NCI-H82 treated with DMSO at 0.1 percent for 48 hours (cell line): Measurements from ENCODE around the gene EXOC4.
"Not testable (repeated sequence)": the region's sequence is repeated elsewhere in the genome, so short reads cannot be mapped to it uniquely, and the experiment has no call there.

Experiments used
- DNase-seq: peaks from one replicate; lab custom pipeline; 2025; ENCODE audit not compliant: unreplicated experiment; lab: John Stamatoyannopoulos, UW

The EXOC4 gene

DNA sequence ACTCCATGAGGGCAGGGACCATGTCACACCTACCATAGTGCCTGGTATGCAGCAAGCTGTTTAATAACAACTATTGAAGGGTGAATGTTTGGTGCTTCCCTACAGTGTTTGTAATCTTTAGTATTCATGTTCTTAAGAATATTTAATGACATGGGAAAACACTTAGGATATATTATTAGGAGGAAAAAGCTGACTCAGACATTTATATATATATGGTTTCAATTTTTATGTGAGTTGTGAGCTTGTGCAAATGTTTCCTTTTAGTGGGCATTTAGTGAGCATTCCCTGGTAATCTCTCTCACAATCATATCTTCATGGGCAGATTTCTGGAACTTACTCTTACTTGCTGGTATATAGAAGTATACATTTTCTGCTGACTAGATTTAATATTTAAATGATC is 359.1 kb downstream of the EXOC4 start:
- DNase-seq: no peak

DNA sequence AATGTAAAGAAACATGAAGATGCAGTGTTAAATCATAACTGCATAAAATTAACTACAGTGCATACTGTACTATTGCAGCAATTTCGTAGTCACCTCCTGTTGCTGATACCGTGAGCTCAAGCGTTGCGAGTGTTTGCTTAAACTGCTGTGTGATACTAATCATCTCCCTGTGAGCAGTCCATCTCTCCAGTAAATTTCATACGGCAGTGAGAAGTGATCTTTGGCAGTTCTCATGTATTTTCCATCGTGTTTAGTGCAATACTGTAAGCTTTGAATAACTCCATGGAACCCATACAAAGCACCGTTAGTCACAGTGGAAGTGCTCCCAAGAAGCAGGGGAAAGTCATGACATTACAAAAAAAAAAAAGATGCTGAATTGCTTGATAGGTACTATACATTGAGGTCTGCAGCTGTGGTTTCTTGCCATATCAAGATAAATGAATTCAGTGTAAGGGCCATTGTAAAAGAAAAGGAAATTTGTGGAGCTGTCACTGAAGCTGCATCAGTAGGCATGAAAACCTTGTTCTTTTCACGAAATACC is 360.4 kb downstream of the EXOC4 start:
- DNase-seq: no peak

DNA sequence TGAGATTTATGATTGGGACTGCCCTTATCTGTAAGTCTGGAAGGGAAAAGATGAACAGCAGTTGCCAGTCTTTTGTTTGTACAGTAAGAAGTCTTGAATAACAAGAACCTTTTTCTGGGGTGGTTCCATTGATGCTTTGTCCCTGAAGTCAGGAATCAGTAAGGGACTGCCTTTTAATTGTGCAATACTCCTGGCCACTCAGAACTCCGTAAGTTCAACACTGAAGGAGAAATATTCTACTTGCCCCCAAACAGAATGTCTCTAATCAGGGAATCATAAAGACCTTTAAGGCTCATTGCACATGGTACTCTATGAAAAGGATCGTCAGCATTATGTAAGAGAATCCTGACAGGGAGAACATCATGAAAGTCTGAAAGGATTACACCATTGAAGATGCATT is 361.4 kb downstream of the EXOC4 start:
- DNase-seq: no peak

DNA sequence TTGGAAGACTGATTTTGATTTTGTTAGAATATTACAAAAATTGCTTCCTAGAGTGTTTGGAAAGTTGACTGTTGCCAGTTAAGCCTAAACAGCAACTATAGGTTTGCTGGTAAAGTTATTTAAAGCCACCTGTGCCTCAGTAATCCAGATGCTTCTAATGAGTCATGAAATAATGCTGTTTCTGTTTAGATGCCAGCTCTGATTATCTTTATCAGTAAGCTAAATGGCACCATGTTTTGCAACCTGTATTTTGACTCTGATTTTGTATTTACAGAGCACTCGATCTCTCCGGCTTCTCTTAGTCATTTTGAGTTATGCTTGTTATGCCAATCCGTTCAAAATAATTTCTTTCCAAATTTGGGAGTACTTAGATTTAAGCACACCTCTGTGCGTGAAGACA is 366.1 kb downstream of the EXOC4 start:
- no peak for DNase-seq

DNA sequence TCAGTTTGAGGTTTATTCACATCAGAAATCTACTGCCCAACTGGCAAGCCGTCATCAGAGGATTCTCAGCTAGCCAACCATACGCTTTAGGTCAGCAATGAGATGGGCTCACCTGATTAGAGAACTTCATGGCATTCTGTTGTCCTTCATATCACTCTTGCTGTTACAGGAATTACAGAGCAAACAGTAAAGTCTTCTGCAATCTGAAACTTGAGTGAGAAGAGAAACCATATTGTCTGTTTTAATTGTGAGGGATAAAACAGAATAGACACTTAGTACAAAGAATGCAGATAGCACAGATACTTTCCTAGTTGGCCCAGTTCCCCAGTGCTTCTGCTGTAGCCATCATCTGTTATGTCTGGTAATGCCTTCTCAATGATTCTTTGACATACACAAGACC is 366.6 kb downstream of the EXOC4 start:
- no peak for DNase-seq

DNA sequence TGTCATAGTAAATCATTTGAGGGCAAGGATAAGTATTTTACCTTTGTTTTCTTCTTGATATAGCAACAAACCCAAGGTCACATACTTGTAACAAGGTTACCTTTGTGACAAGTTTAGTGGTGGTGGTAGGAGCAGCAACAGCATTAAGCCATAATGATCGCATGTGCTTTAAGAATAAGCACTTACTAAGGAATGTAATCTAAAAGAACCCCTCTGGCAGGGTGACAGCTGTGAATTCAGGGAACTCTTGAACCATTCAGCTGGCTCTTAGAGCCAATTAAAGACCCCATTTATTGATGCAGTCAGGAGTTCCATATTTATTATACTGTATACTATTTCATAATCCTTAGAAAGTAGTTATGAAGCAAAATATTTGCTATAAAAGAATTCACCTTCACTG is 370.8 kb downstream of the EXOC4 start:
- DNase-seq: no peak

DNA sequence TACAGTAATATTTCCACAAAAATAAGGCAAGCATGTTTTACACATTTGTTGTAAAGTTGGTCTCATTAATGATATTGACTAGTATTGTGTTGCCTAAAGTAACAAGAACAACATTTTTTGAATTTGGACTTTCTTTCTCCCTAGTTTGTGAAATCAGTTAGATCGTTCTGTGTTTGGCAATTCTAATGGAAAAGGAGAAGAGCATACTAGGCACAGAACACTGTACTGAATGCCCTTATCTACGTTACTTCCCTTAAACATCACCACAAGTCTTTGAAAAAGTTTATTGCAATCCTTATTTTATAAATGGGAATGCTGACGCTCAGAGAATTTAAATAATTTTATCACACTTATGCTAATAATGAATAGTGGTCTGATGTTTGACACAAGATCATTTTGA is 372.2 kb downstream of the EXOC4 start:
- DNase-seq: no peak

DNA sequence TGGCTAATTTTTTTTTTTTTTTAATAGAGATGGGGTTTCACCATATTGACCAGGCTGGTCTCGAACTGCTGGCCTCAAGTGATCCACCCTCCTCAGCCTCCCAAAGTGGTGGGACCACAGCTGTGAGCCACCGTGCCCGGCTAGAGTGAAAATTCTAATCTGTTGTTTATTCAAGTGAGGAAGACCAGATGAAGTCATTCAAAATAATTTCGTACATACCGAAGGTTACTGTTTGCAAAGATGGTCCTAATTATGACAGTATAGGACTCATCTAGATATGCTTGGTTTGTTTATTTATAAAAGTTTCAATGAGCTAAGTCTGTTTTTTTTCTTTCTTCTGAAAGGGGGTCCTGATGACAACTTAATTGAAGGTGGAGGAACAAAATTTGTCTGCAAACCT is 376.8 kb downstream of the EXOC4 start:
- DNase-seq: no peak

DNA sequence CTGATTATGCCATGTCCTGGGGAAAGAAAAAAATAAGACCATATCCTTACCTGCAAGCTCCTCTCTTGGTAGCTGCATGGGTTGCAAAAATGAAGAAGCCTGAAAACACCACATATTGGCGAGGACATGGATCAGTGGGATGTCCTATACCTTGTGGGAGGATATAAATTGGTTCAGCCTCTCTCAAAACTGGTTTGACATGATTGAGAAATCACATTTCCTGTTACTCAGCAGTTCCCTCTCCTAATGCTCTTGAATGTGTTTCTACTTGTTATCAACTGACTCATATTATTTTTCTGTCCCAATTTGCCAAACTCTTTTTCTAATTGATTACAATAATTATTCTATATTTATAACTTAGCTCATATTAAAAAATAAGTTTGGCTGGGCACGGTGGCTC is 380.2 kb downstream of the EXOC4 start:
- no peak for DNase-seq

DNA sequence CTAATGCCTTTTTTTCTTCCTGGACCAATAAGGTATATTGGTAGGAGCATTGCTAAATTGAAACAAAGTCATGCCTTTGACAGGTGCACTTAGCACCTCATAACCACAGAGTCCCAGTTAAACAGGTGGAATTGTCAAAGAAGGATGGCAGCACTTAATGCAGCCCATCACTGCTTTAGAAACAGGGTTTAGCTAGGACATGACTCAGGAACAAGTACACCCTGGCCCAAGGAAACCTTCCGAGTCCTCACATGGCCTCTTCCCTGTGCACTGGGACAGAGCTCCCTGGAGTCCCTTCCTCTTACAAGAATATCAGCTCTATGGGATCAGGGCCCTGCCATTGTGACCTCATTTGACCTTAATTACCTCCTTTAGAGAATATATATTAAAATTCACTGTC is 382.7 kb downstream of the EXOC4 start:
- no peak for DNase-seq

DNA sequence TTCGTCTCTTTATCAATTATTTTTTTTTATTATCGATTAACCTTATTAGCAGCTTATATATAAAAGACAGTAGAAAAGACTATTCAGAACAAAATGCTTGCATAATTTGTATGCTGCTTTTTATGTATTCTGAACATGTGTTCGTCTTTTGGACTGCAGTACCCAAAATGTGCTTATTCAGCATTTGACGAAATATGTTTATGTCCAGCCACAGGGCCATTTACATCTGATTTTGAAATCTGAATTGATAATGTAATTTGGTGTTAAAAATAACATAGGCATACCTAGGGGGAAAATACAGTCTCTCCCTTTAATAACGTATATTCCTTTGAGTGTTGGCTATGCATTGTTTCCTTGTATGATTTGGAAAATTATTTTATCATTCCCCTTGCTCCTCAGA is 386.0 kb downstream of the EXOC4 start:
- DNase-seq: no peak

DNA sequence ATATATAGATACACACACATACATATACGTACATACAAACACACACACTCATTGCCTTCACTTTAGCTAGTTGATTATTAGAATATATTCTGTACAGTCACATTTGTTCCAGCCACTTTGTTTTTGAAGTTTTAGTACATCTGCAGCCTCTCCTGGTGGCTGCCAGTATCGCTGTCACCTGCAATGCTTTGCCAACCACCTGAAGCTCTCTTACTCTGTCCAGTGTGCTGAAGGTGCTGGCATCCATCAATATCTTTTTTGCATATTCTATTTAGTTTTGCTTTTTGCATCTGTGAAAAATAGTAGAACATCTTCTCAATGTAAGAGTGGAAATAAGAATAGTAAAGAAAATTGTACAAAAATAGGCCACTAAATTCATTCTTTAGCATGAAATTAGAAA is 388.6 kb downstream of the EXOC4 start:
- DNase-seq: no peak

DNA sequence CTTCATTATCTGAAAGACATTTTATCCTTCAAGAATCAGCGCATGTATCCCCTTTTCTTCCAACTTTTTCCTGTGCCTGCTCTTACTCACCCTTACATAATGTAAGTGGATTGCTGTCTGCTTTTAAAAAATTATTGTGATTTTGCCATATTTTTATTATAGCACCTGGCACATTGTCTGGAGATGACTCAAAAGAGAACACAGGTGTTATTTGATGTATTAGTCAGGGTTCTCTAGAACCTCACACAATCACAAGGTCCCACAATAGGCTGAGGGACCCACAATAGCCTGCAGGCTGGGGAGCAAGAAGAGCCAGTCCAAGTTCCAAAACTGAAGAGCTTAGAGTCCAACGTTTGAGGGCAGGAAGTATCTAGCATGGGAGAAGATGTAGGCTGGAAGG is 390.0 kb downstream of the EXOC4 start:
- DNase-seq: no peak

DNA sequence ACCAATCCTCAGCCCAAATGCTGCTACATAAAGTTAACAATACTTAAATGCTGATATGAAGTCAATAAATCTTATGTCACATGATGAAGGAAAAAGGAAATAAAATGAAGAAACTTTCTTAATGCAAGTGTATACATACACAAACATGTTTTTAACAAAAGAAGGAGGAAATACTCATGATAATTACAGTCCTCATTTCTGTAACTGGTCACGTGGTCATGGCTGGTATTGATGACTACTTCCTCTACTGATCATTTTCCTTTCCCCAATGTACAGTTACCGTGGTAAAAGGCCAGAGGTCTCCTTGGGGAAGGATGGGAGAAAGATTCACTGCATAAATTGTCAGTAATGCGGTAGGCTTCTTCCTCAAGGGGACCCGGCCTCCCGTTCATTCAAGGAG is 390.8 kb downstream of the EXOC4 start:
- DNase-seq: not testable (repeated sequence)

DNA sequence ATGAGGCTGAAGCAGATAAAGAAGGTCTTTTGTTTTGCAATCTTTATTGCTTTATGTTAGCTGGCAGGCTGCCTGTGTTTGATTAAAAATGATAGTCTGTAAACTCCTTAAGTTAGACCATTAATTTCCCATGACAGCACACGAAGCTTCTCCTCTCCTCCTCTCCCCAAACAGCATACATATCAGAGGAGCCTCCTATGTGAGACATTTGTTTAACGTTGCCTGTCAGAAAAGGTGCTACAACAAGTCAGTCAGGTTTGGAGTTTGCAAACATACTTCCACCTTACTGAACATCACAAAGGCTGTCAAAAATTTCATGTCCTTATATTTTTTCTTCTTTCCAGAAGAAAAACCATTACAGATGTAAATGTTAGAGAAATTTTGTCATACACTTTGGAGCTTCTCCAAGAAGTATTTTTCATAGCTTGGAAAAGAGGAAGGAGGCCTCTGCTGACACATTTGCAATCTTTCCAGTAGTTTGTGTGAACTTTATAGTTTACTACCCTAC is 393.1 kb downstream of the EXOC4 start:
- no peak for DNase-seq

DNA sequence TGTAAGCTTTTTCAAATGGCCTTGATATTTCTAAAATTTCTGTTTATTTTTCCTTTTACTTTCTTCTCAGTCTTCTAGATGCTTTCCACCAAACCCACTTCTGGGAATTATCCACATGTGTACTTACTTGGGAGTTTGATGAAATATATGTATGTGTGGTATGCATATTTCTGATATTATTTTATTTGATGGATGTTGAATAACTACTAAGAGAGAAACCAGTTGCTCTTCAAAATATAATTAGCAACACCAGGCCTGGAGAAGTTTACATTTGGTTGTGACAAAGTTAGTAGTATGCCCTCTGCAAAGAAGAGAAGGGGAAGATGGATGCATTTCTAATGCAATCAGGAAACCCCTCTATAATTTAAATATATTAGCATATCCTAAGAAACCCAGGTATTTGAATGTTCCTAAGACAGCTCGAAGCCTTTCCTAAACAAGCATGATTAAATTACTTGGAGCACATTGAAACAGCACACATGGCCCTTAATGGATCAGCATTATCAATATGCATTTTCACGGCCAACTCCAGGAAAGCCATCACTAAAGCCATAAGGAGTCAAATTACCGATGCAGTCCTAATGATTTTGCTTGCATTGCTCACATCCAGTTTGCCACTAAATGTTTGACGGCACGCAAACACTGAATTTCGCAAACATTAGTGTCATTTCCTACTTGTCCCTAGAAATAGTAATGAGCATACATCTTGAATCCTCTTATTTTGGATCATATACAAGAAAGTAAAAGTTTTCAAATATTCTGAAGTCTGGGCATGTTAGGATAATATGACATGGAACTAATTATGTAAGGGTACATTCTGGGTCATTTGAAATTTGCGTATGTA is 393.8 kb downstream of the EXOC4 start:
- no peak for DNase-seq

DNA sequence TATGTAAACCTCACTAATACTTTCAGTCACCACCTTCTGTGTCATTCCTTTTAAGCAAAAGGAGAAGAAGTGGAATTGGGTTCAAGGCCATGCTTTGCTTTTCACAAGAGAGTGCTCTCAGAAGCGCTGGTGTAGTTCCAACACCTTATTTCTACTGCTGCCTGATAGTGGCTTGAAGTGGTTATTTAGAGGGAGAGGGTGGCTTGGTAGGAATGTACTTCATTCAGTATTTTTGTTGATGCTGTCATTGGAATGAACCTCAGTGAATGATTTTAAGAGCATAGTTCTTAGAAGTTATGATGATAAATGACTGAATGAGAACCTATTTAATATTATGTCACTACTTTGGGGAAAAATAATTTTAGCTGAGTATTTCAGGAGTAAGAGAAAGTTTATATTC is 396.7 kb downstream of the EXOC4 start:
- no peak for DNase-seq

DNA sequence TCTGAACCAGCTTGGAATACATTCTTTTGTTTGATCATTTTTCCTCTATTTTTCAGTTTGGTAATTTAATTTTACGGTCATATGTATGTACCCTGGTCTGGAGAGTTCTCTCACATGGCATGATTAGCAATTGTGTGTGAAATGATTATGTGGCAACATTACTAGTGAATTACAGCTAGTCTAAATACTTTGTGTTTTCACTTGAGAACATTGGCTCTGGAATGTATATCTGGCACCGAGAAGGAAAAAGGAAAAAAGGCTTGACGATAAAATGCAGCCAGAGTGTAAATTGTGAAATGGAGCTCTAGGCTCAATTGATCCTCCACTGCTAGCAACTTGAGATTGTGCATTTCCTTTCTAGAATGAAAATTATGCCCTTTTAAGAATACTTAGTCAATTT is 397.2 kb downstream of the EXOC4 start:
- no peak for DNase-seq

DNA sequence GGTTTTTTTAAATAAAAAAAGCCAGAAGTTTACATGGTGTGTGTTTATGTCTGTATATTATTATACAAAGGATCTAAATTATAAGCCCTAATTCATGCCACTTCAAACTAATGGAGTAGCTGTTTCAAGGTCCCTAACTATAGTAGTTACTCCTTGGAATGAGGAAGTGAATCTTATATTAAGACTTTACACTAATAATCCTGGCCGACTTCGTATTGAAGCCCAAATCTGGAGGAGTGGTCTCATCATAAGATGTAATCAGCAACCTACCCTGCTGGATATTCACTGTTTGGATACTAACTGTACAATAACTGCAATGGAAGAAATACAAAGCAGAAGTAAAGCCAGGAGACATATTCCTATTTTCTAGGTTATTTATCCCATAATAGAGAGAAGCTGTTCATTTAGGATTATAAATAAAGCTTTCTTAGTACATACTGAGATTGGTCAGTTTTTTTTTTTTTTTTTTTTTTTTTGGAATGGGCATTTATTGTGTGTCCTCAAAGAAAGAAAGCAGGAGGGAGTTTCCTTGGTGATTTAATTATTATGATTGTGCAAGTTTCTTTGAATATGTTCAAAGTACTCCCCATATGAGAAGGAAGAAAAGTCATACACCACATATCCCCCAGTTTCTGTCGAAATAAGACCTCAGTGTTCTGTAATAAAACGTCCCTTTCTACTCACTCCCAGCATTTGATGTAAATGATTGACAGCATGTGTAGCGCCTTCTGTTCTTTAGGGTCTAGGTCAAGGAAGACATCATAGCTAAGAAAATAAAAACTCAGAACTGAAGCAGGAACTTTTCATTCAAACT is 397.8 kb downstream of the EXOC4 start:
- no peak for DNase-seq

DNA sequence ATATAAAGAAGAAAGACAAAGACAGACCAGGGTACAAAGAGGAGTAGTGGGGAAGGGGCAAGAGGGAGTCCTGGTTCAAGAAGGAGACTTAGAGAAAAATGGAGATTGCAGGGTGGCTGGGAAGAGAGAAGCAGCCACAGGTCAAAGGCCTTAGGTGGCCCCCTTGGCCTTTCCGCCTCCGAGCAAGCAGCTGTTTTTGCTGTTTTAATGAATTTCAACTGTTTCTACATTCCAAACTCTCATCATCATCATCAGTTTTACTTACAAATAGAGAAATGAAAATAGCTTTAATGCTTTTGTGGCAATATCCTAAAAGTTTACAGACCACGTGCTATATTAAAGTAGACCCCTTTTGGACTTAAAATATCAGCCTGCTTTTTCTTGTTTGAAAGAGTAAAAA is 399.7 kb downstream of the EXOC4 start:
- DNase-seq: no peak

DNA sequence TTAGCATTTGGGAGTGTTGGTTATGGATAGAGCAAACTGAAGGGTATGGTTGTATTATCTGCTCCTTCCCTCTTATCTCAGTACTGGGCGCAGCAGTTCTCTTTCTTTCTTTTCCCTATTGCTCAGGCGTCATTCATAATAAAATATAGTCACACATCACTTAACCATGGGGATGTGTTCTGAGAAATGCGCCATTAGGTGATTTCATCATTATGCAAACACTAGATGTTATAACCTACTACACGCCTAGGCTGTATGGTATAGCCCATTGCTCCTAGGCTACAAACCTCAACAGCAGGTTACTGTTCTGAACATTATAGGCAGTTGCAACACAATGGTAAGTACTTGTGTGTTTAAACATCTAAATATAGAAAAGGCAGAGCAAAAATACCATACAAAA is 401.7 kb downstream of the EXOC4 start:
- no peak for DNase-seq

DNA sequence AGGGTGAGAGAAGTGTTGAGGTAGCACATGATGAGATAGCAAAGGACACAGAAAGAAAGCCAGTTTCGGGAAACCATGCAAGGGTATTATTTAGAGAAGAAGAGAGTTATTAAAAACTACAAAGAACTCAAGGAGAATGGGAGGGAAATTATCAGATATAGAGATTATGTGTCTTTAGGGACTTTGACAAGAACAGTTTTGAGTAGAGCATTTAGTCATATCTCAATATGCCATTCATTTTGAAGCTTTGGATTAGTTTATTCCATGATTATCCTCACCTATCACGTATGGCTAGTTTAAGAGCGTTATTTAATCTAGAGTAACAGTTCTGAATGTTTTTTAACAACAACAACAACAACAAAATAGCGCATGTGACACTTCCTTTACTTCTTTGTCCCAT is 409.4 kb downstream of the EXOC4 start:
- no peak for DNase-seq
